ENCODE results near the gene MT4. TPM values are rescaled to one million over a fixed set of nuclear protein-coding genes. Genes with fewer than 3 reads are reported as not detected.

The MT4 gene
- total and polyA plus RNA-seq, 2 of the 4 experiments (the other 2 are of a cell fraction), result not detected

DNA sequence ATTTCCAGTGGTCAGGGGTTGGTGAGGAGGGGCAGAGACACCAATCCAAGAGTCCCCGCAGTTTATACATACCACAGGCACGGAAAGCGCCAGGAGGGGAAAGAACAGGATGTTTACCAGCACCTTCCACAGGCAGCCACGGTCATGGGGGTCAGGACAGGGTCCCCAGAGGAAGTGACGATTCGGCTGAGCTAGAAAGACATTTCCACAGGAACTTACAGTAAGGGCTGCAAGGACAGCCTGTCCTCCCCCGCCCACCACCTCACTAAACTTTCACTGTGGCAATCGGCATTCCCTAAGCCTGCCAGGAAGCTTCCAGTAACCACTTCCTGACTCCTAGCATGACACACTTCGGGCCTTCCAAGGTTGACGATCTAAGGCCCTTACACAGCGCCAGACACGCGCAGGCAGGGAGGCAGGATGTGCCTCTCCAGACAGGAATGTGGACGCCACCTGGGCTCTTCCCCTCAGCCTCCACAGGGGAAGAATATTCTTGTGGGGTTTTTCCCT lies 42.3 kb downstream of the MT4 start (continued):
- peak; percentile 53; the same call in 1 of the 2 replicates for TF ChIP-seq MAZ (IDR thresholded peaks at IDR 0.05; ENCODE audit: borderline replicate concordance, low read depth, low read length)

DNA sequence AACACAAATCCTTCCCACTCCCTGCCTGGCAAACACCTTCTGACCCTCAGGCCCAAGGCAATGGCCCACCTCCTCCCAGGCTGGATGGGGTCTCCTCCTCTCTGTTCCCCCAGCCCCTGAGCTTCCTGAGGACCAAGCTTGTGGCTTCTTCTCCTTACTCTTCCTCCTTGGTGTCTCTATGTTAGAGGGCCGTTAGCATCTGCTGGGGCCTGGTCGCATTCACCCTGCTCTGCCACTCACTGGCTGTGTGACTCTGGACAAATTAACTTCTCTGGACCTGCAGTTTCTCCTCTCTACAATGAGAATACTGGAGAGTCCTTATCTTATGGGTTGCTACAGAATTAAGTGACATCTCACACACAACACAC lies 42.8 kb downstream of the MT4 start:
- dilution Hi-C loops (cut with HindIII; ENCODE audit: low sequenced_read_pairs, unreplicated experiment), result no loop called here
- H3K14ac ChIP-seq (replicated peaks; ENCODE audit: low read depth, low read length), result peak overlapping the region; percentile 99
- H4K8ac ChIP-seq (ENCODE audit: low read depth in 2 of 2, low read length in 2 of 2), result peak overlapping the region; percentile 96 to 98
- H3K27me3 ChIP-seq (ENCODE audit: control insufficient read depth, insufficient read depth, low read length), result no peaks in the 10 kb centered on the region
- H3K23ac ChIP-seq (ENCODE audit: low read depth, low read length), result peak overlapping the region; percentile 99
- POLR2A ChIA-PET (ENCODE audit: unreplicated experiment), result interaction anchor here (2.5 kb wide), 1 partner anchor 18 kb away, joined by 37 read pairs; the partner anchor contains the start of gene MT1E
- peak overlapping the region; percentile 98 for H4K91ac ChIP-seq (ENCODE audit: insufficient read depth, low read depth, low read length)
- intact Hi-C loops (cut with micrococcal nuclease), result loop anchor here (2.0 to 10.0 kb wide), 4 partner anchors 19 to 253 kb away; partner anchors contain the start of gene MT1X
- peaks cover 0 to 41% of the 10 kb centered on the region in 2 experiments; a peak in 3 of 4 replicates for H3K79me1 ChIP-seq (ENCODE audit: low read depth in 1 of 2, low read length in 2 of 2)
- BruUV-seq (replicated peaks), result no TSS peak
- H3K18ac ChIP-seq (ENCODE audit: low read depth, low read length), result peak overlapping the region; percentile 28
- peak overlapping the region; percentile 34; the same call in 1 of the 2 replicates for H3K4me3 ChIP-seq (ENCODE audit: insufficient read depth, low read depth, low read length)
- H3K4ac ChIP-seq (ENCODE audit: low read depth, low read length), result peak overlapping the region; percentile 99
- peak overlapping the region; percentile 96 for H2BK20ac ChIP-seq (ENCODE audit: low read depth, low read length)
- H2AK5ac ChIP-seq (ENCODE audit: low read depth, low read length), result peak overlapping the region; percentile 97
- peak overlapping the region; percentile 64 for H3K4me2 ChIP-seq (ENCODE audit: low read depth, low read length)
- H3K36me3 ChIP-seq (ENCODE audit: control insufficient read depth, insufficient read depth, low read length), result no peaks in the 10 kb centered on the region
- peaks cover 11% of the 10 kb centered on the region for H4K20me1 ChIP-seq (ENCODE audit: insufficient read depth, low read length)
- H2AFZ ChIP-seq (replicated peaks; ENCODE audit: low read length, poor library complexity), result peak overlapping the region; percentile 87
- ATAC-seq (ENCODE audit: low read depth), result no peak
- CTCF ChIA-PET, result no interaction called here
- peaks cover 22% of the 10 kb centered on the region for H3K9me1 ChIP-seq (ENCODE audit: insufficient read depth, low read length)
- H3K4me1 ChIP-seq (ENCODE audit: control insufficient read depth, insufficient read depth, low read length), result peaks cover 30% of the 10 kb centered on the region
- H2BK120ac ChIP-seq (ENCODE audit: low read depth, low read length), result peak overlapping the region; percentile 97
- WGBS, 2 experiments (ENCODE audit: extremely low coverage in 2 of 2, insufficient read length in 1 of 2), result no CpG with 5 or more reads among the region's 2 CpGs
- H3K27ac ChIP-seq (ENCODE audit: insufficient read depth, low read length), result peak overlapping the region; percentile 99
- in situ Hi-C loops (cut with MboI; ENCODE audit: low sequenced_read_pairs), result no loop called here
- peak overlapping the region; percentile 92 for H3K56ac ChIP-seq (ENCODE audit: extremely low read depth, insufficient read depth, low read length)
- no peak for TF ChIP-seq SMC3 (IDR thresholded peaks at IDR 0.05; ENCODE audit: low read depth, low read length)
- TF ChIP-seq BHLHE40 (IDR thresholded peaks at IDR 0.05; ENCODE audit: low read depth, low read length), result no peak
- no peak for TF ChIP-seq CHD1 (IDR thresholded peaks at IDR 0.05; ENCODE audit: low read depth, low read length)
- TF ChIP-seq POLR2A (IDR thresholded peaks at IDR 0.05; ENCODE audit: low read depth, low read length), result no peak; the same call in 1 of the 2 replicates
- no peak for TF ChIP-seq FOS (IDR thresholded peaks at IDR 0.05; ENCODE audit: low read depth, low read length)
- TF ChIP-seq RFX5 (IDR thresholded peaks at IDR 0.05; ENCODE audit: low read depth, low read length), result no peak
- TF ChIP-seq MAFK (IDR thresholded peaks at IDR 0.05; ENCODE audit: low read depth, low read length), result no peak
- TF ChIP-seq CEBPB (IDR thresholded peaks at IDR 0.05; ENCODE audit: low read depth, low read length), result no peak
- no peak for TF ChIP-seq NFE2L2 (IDR thresholded peaks at IDR 0.05; ENCODE audit: low read depth, low read length)
- H2BK15ac ChIP-seq (ENCODE audit: low read depth, low read length), result peak overlapping the region; percentile 97
- H4K5ac ChIP-seq (ENCODE audit: low read depth, low read length), result peak overlapping the region; percentile 97
- no peaks in the 10 kb centered on the region for H3K9me3 ChIP-seq (ENCODE audit: control insufficient read depth, insufficient read depth, low read length)
- H2BK5ac ChIP-seq (ENCODE audit: low read depth, low read length, poor library complexity, severe bottlenecking), result peak overlapping the region; percentile 95
- no peak for DNase-seq
- H3K9ac ChIP-seq (ENCODE audit: low read depth, low read length), result peak overlapping the region; percentile 83
- H2AK9ac ChIP-seq (replicated peaks; ENCODE audit: low read depth, low read length, poor library complexity), result peak overlapping the region; percentile 95

Data from IMR-90 (cell line).